CD4-positive, alpha-beta memory T cell (primary cell): ENCODE results near the gene AMFR. TPM values are rescaled to one million over a fixed set of nuclear protein-coding genes. Genes with fewer than 3 reads are reported as not detected.

Source experiments
- CTCF ChIA-PET: fragments of 350-600 bp; sonication (Branson Sonifier 250); formaldehyde crosslinking; loops from one replicate; lab custom pipeline; 2021; ENCODE audit warnings: inconsistent platforms; ENCODE audit not compliant: partially characterized antibody; lab: Charles Lee
- POLR2A ChIA-PET: fragments of 350-600 bp; sonication (Branson Sonifier 250); formaldehyde crosslinking; loops from one replicate; lab custom pipeline; 2021; ENCODE audit not compliant: partially characterized antibody; lab: Charles Lee
- DNase-seq, 5 donors: peaks; one replicate each; pipeline versions ENCODE4 v3.0.0 to v3.0.0-alpha.2; 2020 to 2022; ENCODE audit warnings: mixed read lengths in 1 of 5
- H3K27ac ChIP-seq: one replicate; pipeline ENCODE4 v1.7.0; 2013; ENCODE audit warnings: low read depth, low read length
- H3K27me3 ChIP-seq: 2 replicates; pipeline ENCODE4 v1.7.0; 2013; ENCODE audit warnings: mild to moderate bottlenecking, low read length, moderate library complexity; ENCODE audit not compliant: insufficient read depth
- H3K36me3 ChIP-seq: 2 replicates; pipeline ENCODE4 v1.7.0; 2013; ENCODE audit warnings: mild to moderate bottlenecking, low read length, moderate library complexity; ENCODE audit not compliant: insufficient read depth
- H3K4me1 ChIP-seq: 2 replicates; pipeline ENCODE4 v1.7.0; 2013; ENCODE audit warnings: mild to moderate bottlenecking, low read length, moderate library complexity; ENCODE audit not compliant: insufficient read depth
- H3K4me3 ChIP-seq, 2 donors: one replicate each; pipeline ENCODE4 v1.7.0; 2013; ENCODE audit warnings: low read length in 2 of 2, mild to moderate bottlenecking in 1 of 2
- H3K9me3 ChIP-seq, 2 donors: one replicate each; pipeline ENCODE4 v1.7.0; 2013; ENCODE audit warnings: low read length in 2 of 2, control low read depth in 1 of 2; ENCODE audit not compliant: control insufficient read depth in 1 of 2
- H3K27ac Mint-ChIP-seq, 7 donors: one replicate each; pipeline ENCODE4 v1.8.0; 2020 to 2021; ENCODE audit warnings: mixed read lengths in 7 of 7, mild to moderate bottlenecking in 6 of 7, inconsistent platforms in 3 of 7, moderate library complexity in 3 of 7
- H3K27me3 Mint-ChIP-seq, 2 donors: one replicate each; pipeline ENCODE4 v1.8.0; 2020 to 2021; ENCODE audit warnings: mixed read lengths in 2 of 2
- H3K36me3 Mint-ChIP-seq, 2 donors: one replicate each; pipeline ENCODE4 v1.8.0; 2020 to 2021; ENCODE audit warnings: mixed read lengths in 2 of 2, inconsistent platforms in 1 of 2, mild to moderate bottlenecking in 1 of 2
- H3K4me1 Mint-ChIP-seq, 4 donors: one replicate each; pipeline ENCODE4 v1.8.0; 2020 to 2021; ENCODE audit warnings: mixed read lengths in 4 of 4, mild to moderate bottlenecking in 1 of 4
- H3K4me3 Mint-ChIP-seq, 8 donors: one replicate each; pipeline ENCODE4 v1.8.0; 2020 to 2021; ENCODE audit warnings: mixed read lengths in 8 of 8, mild to moderate bottlenecking in 7 of 8, moderate library complexity in 6 of 8, inconsistent platforms in 3 of 8
- H3K9me3 Mint-ChIP-seq, 8 donors: one replicate each; pipeline ENCODE4 v1.8.0; 2020 to 2021; ENCODE audit warnings: mixed read lengths in 8 of 8, mild to moderate bottlenecking in 5 of 8, inconsistent platforms in 3 of 8, moderate library complexity in 1 of 8
- intact Hi-C: fragments of 100-400 bp; cut with micrococcal nuclease; formaldehyde crosslinking; loops from one replicate; pipeline ENCODE4 v1.15.1; 2023
- polyA plus RNA-seq, 2 donors: library from polyadenylated mRNA; unstranded; fragments of 300-500 nt; fragmentation: Illumina TruSeq; gene quantifications; one replicate each; pipeline ENCODE4 v1.2.3, GENCODE V29; 2021
- total RNA-seq, 2 experiments: library from RNA; stranded (reverse); gene quantifications; one replicate each; pipeline ENCODE4 v1.2.3, GENCODE V29; 2021

The AMFR gene
- total RNA-seq (10 to 100 TPM; 59.8 to 67.6 TPM), polyA plus RNA-seq (10 to 100 TPM; 45.7 to 61.0 TPM)

DNA sequence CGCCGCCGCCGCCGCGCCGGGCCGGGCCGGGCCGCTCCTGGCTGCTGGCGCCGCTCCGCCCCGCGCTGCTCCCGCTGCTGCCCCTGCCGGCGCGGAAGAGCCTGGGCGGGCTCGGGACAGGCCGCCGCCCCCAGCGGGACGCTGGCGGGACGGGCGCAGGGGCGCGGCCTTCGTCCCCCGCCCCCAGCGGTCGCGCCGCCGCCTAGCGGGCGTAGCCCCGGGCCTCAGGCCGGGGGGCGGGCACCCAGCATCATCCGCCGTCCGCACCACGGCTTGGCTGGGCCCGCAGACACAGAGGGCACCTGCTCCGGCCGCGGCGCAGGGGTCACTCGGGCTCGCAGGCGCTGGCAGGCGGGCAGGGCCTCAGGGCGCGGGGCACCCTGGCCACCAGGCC lies at the start of gene AMFR:
Gene AMFR, minus strand, starts transcription at position 107 of the 394 bp plus-strand sequence. CDS start 218 bp downstream, outside the sequence.
- Histone ChIP-seq H3K4me3 (peak within 1 kb of the TSS; percentile 65 to 70), H3K4me1 (peaks cover 38% of the 10 kb centered on the region), H3K27ac (peak within 1 kb of the TSS; percentile 65), H3K9me3 (no peaks in the 10 kb centered on the region), H3K27me3 (no peaks in the 10 kb centered on the region), H3K36me3 (no peaks in the 10 kb centered on the region)
- DNase-seq: peak; percentile 63 to 83 (median 78)
- intact Hi-C loops: loop anchor here (1.0 kb wide), 1 partner anchor 26 kb away; the partner anchor contains the start of genes NUDT21 and OGFOD1
- no peaks in the 10 kb centered on the region for H3K27me3 Mint-ChIP-seq
- CTCF ChIA-PET: interaction anchor here (1.5 kb wide), 1 partner anchor 9 kb away, joined by 3 read pairs; no protein-coding TSS in a partner anchor
- H3K27ac Mint-ChIP-seq: peak within 1 kb of the TSS; percentile 84 to 97 (median 93)
- H3K4me3 Mint-ChIP-seq: peak within 1 kb of the TSS; percentile 92 to 99 (median 96)
- H3K4me1 Mint-ChIP-seq: peaks cover 30 to 42% (median 37%) of the 10 kb centered on the region in 4 donors
- H3K9me3 Mint-ChIP-seq: no peaks in the 10 kb centered on the region
- POLR2A ChIA-PET: interaction anchor here (1.8 kb wide), 1 partner anchor 25 kb away, joined by 11 read pairs; the partner anchor contains the start of genes NUDT21 and OGFOD1
- peaks cover 4 to 12% of the 10 kb centered on the region in 2 donors for H3K36me3 Mint-ChIP-seq

DNA sequence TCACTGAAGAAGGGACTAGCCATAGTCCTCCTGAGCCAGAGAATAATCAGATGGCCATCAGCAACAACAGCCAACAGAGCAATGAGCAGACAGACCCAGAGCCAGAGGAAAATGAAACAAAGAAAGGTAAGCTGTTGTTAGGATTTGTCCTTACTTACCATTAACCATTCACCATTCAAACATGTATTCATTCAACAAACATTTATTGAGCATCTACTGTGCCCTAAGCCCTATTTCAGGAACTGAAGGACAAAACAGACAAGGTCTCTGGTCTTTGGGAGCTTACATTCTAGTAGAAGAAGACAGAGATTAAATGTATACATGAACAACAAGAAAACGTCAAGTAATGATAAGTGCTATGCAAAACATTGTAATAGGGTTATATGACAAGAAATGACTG lies 45.3 kb upstream of the AMFR start:
- no peaks in the 10 kb centered on the region for H3K27me3 Mint-ChIP-seq
- CTCF ChIA-PET: no interaction called here
- peaks cover 54 to 85% of the 10 kb centered on the region in 2 donors for H3K36me3 Mint-ChIP-seq

GRCh38 chr16:56470232-56470631 lies 44.9 kb upstream of the AMFR start:
- H3K36me3 ChIP-seq: peaks cover 77% of the 10 kb centered on the region
- POLR2A ChIA-PET: no interaction called here
- H3K4me3 Mint-ChIP-seq: no peak overlapping the region

More for the DNA sequence above, 45.3 kb upstream of the AMFR start:
- Histone ChIP-seq H3K9me3 (no peaks in the 10 kb centered on the region), H3K27me3 (no peaks in the 10 kb centered on the region), H3K4me3 (no peak overlapping the region), H3K4me1 (no peaks in the 10 kb centered on the region), H3K36me3 (peaks cover 77% of the 10 kb centered on the region), H3K27ac (no peak overlapping the region)
- no peak overlapping the region for H3K4me3 Mint-ChIP-seq
- no peaks in the 10 kb centered on the region for H3K9me3 Mint-ChIP-seq
- intact Hi-C loops: no loop called here
- DNase-seq: no peak
- peaks cover 0 to 3% (median under 1%) of the 10 kb centered on the region in 4 donors for H3K4me1 Mint-ChIP-seq
- POLR2A ChIA-PET: no interaction called here
- H3K27ac Mint-ChIP-seq: peak overlapping the region in 2 of 7 donors; percentile 0 to 31

GRCh38 chr16:56469748-56470147 lies 44.4 kb upstream of the AMFR start:
- no peak overlapping the region for H3K4me3 ChIP-seq
- intact Hi-C loops: no loop called here
- H3K36me3 Mint-ChIP-seq: peaks cover 54 to 84% of the 10 kb centered on the region in 2 donors
- H3K4me1 ChIP-seq: no peaks in the 10 kb centered on the region
- H3K4me1 Mint-ChIP-seq: peaks cover 0 to 3% (median 2%) of the 10 kb centered on the region in 4 donors
- ChIA-PET CTCF (no interaction called here), POLR2A (no interaction called here)
- H3K27me3 ChIP-seq: no peaks in the 10 kb centered on the region
- no peaks in the 10 kb centered on the region for H3K27me3 Mint-ChIP-seq
- no peaks in the 10 kb centered on the region for H3K9me3 ChIP-seq
- no peak overlapping the region for H3K27ac ChIP-seq
- DNase-seq: no peak
- no peaks in the 10 kb centered on the region for H3K9me3 Mint-ChIP-seq
- H3K27ac Mint-ChIP-seq: no peak overlapping the region
- no peak overlapping the region for H3K4me3 Mint-ChIP-seq
- peaks cover 73% of the 10 kb centered on the region for H3K36me3 ChIP-seq

More at GRCh38 chr16:56470232-56470631, 44.9 kb upstream of the AMFR start:
- no peaks in the 10 kb centered on the region for H3K9me3 ChIP-seq
- H3K27me3 ChIP-seq: no peaks in the 10 kb centered on the region
- H3K27me3 Mint-ChIP-seq: no peaks in the 10 kb centered on the region
- H3K9me3 Mint-ChIP-seq: no peaks in the 10 kb centered on the region
- H3K27ac Mint-ChIP-seq: peak overlapping the region in 2 of 7 donors; percentile 0 to 31
- H3K4me3 ChIP-seq: no peak overlapping the region
- H3K36me3 Mint-ChIP-seq: peaks cover 54 to 85% of the 10 kb centered on the region in 2 donors
- DNase-seq: no peak
- CTCF ChIA-PET: no interaction called here
- intact Hi-C loops: no loop called here
- peaks cover 0 to 3% (median 2%) of the 10 kb centered on the region in 4 donors for H3K4me1 Mint-ChIP-seq
- H3K4me1 ChIP-seq: no peaks in the 10 kb centered on the region
- no peak overlapping the region for H3K27ac ChIP-seq

DNA sequence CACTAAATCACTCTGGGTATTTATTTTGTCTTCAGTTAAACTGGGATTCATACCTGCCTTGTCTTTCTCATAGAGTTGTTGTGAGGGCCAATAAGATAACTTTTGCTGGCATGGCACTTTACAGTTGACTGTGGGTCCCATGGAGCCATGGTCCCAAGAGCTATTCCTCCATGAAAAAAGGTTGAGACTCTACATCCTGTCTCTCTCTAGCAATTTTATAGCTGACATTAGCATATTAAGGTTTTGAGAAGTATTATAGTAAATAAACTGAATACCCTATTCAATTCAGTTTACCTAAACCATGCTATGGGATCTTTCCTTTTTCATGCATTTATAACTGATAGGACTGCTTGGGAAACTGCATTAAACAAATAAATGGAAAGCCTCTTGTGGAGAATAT lies 43.5 kb upstream of the AMFR start:
- ChIA-PET POLR2A (interaction anchor here (0.9 kb wide), 1 partner anchor 18 kb away, joined by 4 read pairs; the partner anchor contains the start of genes NUDT21 and OGFOD1), CTCF (no interaction called here)
- Histone ChIP-seq H3K27me3 (no peaks in the 10 kb centered on the region), H3K27ac (no peak overlapping the region), H3K4me3 (no peak overlapping the region), H3K9me3 (no peaks in the 10 kb centered on the region), H3K4me1 (no peaks in the 10 kb centered on the region), H3K36me3 (peaks cover 75% of the 10 kb centered on the region)
- Mint-ChIP-seq H3K4me1 (peaks cover 0 to 4% (median 2%) of the 10 kb centered on the region in 4 donors), H3K27me3 (no peaks in the 10 kb centered on the region), H3K4me3 (no peak overlapping the region), H3K27ac (peak overlapping the region in 3 of 7 donors; percentile 36 to 54 (median 37)), H3K9me3 (no peaks in the 10 kb centered on the region), H3K36me3 (peaks cover 61 to 89% of the 10 kb centered on the region in 2 donors)
- no peak for DNase-seq
- intact Hi-C loops: no loop called here

- H3K27me3 Mint-ChIP-seq: no peaks in the 10 kb centered on the region
- Histone ChIP-seq H3K9me3 (no peaks in the 10 kb centered on the region), H3K4me1 (no peaks in the 10 kb centered on the region), H3K36me3 (peaks cover 67% of the 10 kb centered on the region), H3K4me3 (no peak overlapping the region), H3K27me3 (no peaks in the 10 kb centered on the region), H3K27ac (no peak overlapping the region)
- peaks cover 0 to 10% (median 3%) of the 10 kb centered on the region in 4 donors for H3K4me1 Mint-ChIP-seq
- no peaks in the 10 kb centered on the region for H3K9me3 Mint-ChIP-seq
- DNase-seq: no peak
- ChIA-PET CTCF (interaction anchor here (0.6 to 0.9 kb wide), 2 partner anchors 15 to 393 kb away, joined by 3 read pairs; partner anchors contain the start of genes NUDT21 and OGFOD1), POLR2A (interaction anchor here (0.8 to 1.3 kb wide), 2 partner anchors 15 to 235 kb away, joined by 3 read pairs; partner anchors contain the start of genes NUDT21 and OGFOD1)
- no peak overlapping the region for H3K4me3 Mint-ChIP-seq
- intact Hi-C loops: no loop called here
- H3K36me3 Mint-ChIP-seq: peaks cover 67 to 85% of the 10 kb centered on the region in 2 donors
- H3K27ac Mint-ChIP-seq: peak overlapping the region in 3 of 7 donors; percentile 3 to 26 (median 24)
Measured at GRCh38 chr16:56466344-56466743, 41.0 kb upstream of the AMFR start.

DNA sequence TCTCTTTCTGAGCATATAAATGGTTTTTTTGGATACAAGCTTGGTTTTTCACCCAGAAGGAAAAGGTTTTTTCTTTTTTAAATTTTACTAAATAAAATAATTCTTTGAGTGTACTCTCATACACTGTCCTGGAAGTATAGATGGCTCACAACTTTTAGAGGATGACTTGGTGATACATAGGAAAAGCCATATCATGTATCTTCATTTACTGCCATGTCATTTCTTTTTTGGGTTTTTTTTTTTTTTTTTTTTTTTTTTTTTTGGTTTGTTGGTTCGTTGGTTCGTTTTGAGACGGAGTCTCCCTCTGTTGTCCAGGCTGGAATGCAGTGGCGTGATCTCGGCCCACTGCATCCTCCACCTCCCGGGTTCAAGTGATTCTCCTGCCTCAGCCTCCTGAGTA lies 37.8 kb upstream of the AMFR start:
- ChIA-PET POLR2A (no interaction called here), CTCF (no interaction called here)
- Mint-ChIP-seq H3K36me3 (peaks cover 55 to 81% of the 10 kb centered on the region in 2 donors), H3K27ac (no peak overlapping the region), H3K4me3 (no peak overlapping the region), H3K27me3 (no peaks in the 10 kb centered on the region), H3K4me1 (peaks cover 0 to 9% (median 4%) of the 10 kb centered on the region in 4 donors), H3K9me3 (no peaks in the 10 kb centered on the region)
- Histone ChIP-seq H3K4me1 (no peaks in the 10 kb centered on the region), H3K36me3 (peaks cover 53% of the 10 kb centered on the region), H3K27ac (no peak overlapping the region), H3K4me3 (no peak overlapping the region), H3K27me3 (no peaks in the 10 kb centered on the region), H3K9me3 (no peaks in the 10 kb centered on the region)
- no peak for DNase-seq
- intact Hi-C loops: no loop called here
